HEK293 (cell line): Measurements from ENCODE around the gene VEPH1.

Source experiments
- CTCF ChIA-PET: fragments of 350-600 bp; formaldehyde crosslinking; extraction: SDS; loops from one replicate; lab custom pipeline; 2021; ENCODE audit warnings: antibody characterized with exemption; lab: Yijun Ruan, JAX
- POLR2A ChIA-PET: fragments of 300-600 bp; formaldehyde crosslinking; extraction: SDS; loops from one replicate; lab custom pipeline; 2020; ENCODE audit warnings: antibody characterized with exemption, inconsistent platforms; lab: Yijun Ruan, JAX
- H3K27ac ChIP-seq: fragments of 200-500 bp; sonication (Bioruptor generic); 2 replicates; pipeline ENCODE4 v1.5.1; 2014; ENCODE audit warnings: low read depth, low read length, control low read depth, inconsistent platforms; ENCODE audit errors: extremely low read depth
- H3K36me3 ChIP-seq, 2 experiments: fragments of 200-500 bp in 1 of 2; sonication (Bioruptor generic) in 1 of 2; 1 replicate in 1 of 2; 2 replicates in 1 of 2; pipeline ENCODE4 v1.5.1; 2014 to 2017; ENCODE audit warnings: inconsistent platforms in 2 of 2, low read length in 2 of 2; ENCODE audit not compliant: control insufficient read depth in 2 of 2, insufficient read depth in 1 of 2
- H3K4me1 ChIP-seq: fragments of 200-500 bp; sonication (Bioruptor generic); 2 replicates; pipeline ENCODE4 v1.5.1; 2014; ENCODE audit warnings: mild to moderate bottlenecking, low read length, inconsistent platforms; ENCODE audit not compliant: control insufficient read depth, insufficient read depth
- H3K4me3 ChIP-seq: 2 replicates; pipeline ENCODE4 v1.5.1; 2011; ENCODE audit warnings: low read depth, mild to moderate bottlenecking, control low read depth, low read length, moderate library complexity
- H3K9me3 ChIP-seq: fragments of 200-500 bp; sonication (Bioruptor generic); 2 replicates; pipeline ENCODE4 v1.5.1; 2014; ENCODE audit warnings: low read depth, low read length, inconsistent platforms; ENCODE audit not compliant: control insufficient read depth, insufficient read depth
- GLI2 ChIP-seq: fragments of 450-650 bp; formaldehyde crosslinking; IDR thresholded peaks from 2 replicates; pipeline ENCODE4; 2017; ENCODE audit warnings: missing biosample characterization, missing genetic modification characterization, low read depth, borderline replicate concordance
- HOXD13 ChIP-seq: sonication (generic); formaldehyde crosslinking; IDR thresholded peaks from 2 replicates; pipeline ENCODE4 v1.8.0; 2022; ENCODE audit warnings: missing genetic modification reagents, borderline replicate concordance
- IKZF3 ChIP-seq: fragments of 450-650 bp; IDR thresholded peaks from 2 replicates; pipeline ENCODE4 v1.5.0; 2018; ENCODE audit warnings: missing biosample characterization, mild to moderate bottlenecking, missing genetic modification characterization, moderate library complexity
- KLF8 ChIP-seq: fragments of 450-650 bp; formaldehyde crosslinking; IDR thresholded peaks from 2 replicates; pipeline ENCODE4 v1.5.1; 2016; ENCODE audit warnings: missing biosample characterization, missing genetic modification characterization
- MZF1 ChIP-seq: fragments of 450-650 bp; formaldehyde crosslinking; IDR thresholded peaks from 2 replicates; pipeline ENCODE4 v1.5.1; 2017; ENCODE audit warnings: missing biosample characterization, missing genetic modification characterization, borderline replicate concordance
- RBAK ChIP-seq: fragments of 450-650 bp; formaldehyde crosslinking; IDR thresholded peaks from 2 replicates; pipeline ENCODE4 v1.5.1; 2016; ENCODE audit warnings: missing biosample characterization, missing genetic modification characterization
- SP2 ChIP-seq: fragments of 450-650 bp; formaldehyde crosslinking; IDR thresholded peaks from 2 replicates; pipeline ENCODE4 v1.5.1; 2016; ENCODE audit warnings: missing biosample characterization, missing genetic modification characterization
- TCF7L2 ChIP-seq: IDR thresholded peaks from 2 replicates; pipeline ENCODE4 v1.6.1; 2011; ENCODE audit warnings: low read depth, mild to moderate bottlenecking, inconsistent platforms, low read length, moderate library complexity, borderline replicate concordance
- ZBTB26 ChIP-seq: fragments of 450-650 bp; formaldehyde crosslinking; optimal IDR thresholded peaks from 2 replicates; pipeline ENCODE3; 2016; ENCODE audit warnings: missing biosample characterization, mild to moderate bottlenecking, missing genetic modification characterization
- ZBTB48 ChIP-seq: fragments of 450-650 bp; formaldehyde crosslinking; IDR thresholded peaks from 2 replicates; pipeline ENCODE4 v1.5.1; 2016; ENCODE audit warnings: missing biosample characterization, missing genetic modification characterization
- ZEB2 ChIP-seq: fragments of 450-650 bp; formaldehyde crosslinking; IDR thresholded peaks from 2 replicates; pipeline ENCODE4 v1.5.1; 2016; ENCODE audit warnings: missing biosample characterization, missing genetic modification characterization
- ZNF138 ChIP-seq: fragments of 450-650 bp; formaldehyde crosslinking; IDR thresholded peaks from 2 replicates; pipeline ENCODE4 v1.5.1; 2016; ENCODE audit warnings: missing biosample characterization, missing genetic modification characterization, borderline replicate concordance
- ZNF155 ChIP-seq: fragments of 450-650 bp; formaldehyde crosslinking; IDR thresholded peaks from 2 replicates; pipeline ENCODE4 v1.5.1; 2016; ENCODE audit warnings: missing biosample characterization, missing genetic modification characterization
- ZNF16 ChIP-seq: fragments of 450-650 bp; formaldehyde crosslinking; IDR thresholded peaks from 2 replicates; pipeline ENCODE4 v1.5.1; 2016; ENCODE audit warnings: low read depth, missing biosample characterization, missing genetic modification characterization
- ZNF214 ChIP-seq: fragments of 450-650 bp; formaldehyde crosslinking; IDR thresholded peaks from 2 replicates; pipeline ENCODE4 v1.5.1; 2017; ENCODE audit warnings: missing biosample characterization, mild to moderate bottlenecking, missing genetic modification characterization, borderline replicate concordance
- ZNF221 ChIP-seq: fragments of 450-650 bp; formaldehyde crosslinking; IDR thresholded peaks from 2 replicates; pipeline ENCODE4 v1.5.1; 2017; ENCODE audit warnings: missing biosample characterization, missing genetic modification characterization, borderline replicate concordance
- ZNF274 ChIP-seq, 2 experiments: fragments of 200-500 bp in 1 of 2; fragments of 450-650 bp in 1 of 2; sonication (Bioruptor generic) in 1 of 2; formaldehyde crosslinking in 1 of 2; IDR thresholded peaks; 2 replicates each; pipeline versions ENCODE4 v1.5.1 to v1.6.1; 2014 to 2016; ENCODE audit warnings: borderline replicate concordance in 1 of 2, inconsistent platforms in 1 of 2, low read length in 1 of 2, missing biosample characterization in 1 of 2, missing genetic modification characterization in 1 of 2
- ZNF311 ChIP-seq: fragments of 450-650 bp; formaldehyde crosslinking; IDR thresholded peaks from 2 replicates; pipeline ENCODE4 v1.5.1; 2017; ENCODE audit warnings: missing biosample characterization, missing genetic modification characterization, borderline replicate concordance
- ZNF416 ChIP-seq: fragments of 450-650 bp; formaldehyde crosslinking; IDR thresholded peaks from 2 replicates; pipeline ENCODE4 v1.5.1; 2016; ENCODE audit warnings: missing biosample characterization, missing genetic modification characterization
- ZNF426 ChIP-seq: fragments of 450-650 bp; formaldehyde crosslinking; IDR thresholded peaks from 2 replicates; pipeline ENCODE4 v1.5.1; 2017; ENCODE audit warnings: missing biosample characterization, missing genetic modification characterization, mild to moderate bottlenecking, inconsistent platforms, moderate library complexity
- ZNF521 ChIP-seq: fragments of 450-650 bp; formaldehyde crosslinking; IDR thresholded peaks from 2 replicates; pipeline ENCODE4 v1.5.1; 2017; ENCODE audit warnings: missing biosample characterization, mild to moderate bottlenecking, missing genetic modification characterization
- ZNF529 ChIP-seq: fragments of 450-650 bp; formaldehyde crosslinking; IDR thresholded peaks from 2 replicates; pipeline ENCODE4 v1.5.1; 2017; ENCODE audit warnings: missing genetic modification characterization, missing biosample characterization; ENCODE audit not compliant: insufficient replicate concordance
- ZNF548 ChIP-seq: fragments of 450-650 bp; formaldehyde crosslinking; IDR thresholded peaks from 2 replicates; pipeline ENCODE4 v1.5.1; 2016; ENCODE audit warnings: missing biosample characterization, missing genetic modification characterization
- ZNF664 ChIP-seq: fragments of 450-650 bp; formaldehyde crosslinking; IDR thresholded peaks from 2 replicates; pipeline ENCODE4 v1.5.1; 2016; ENCODE audit warnings: missing biosample characterization, missing genetic modification characterization
- ZXDB ChIP-seq: fragments of 450-650 bp; formaldehyde crosslinking; IDR thresholded peaks from 2 replicates; pipeline ENCODE4 v1.5.1; 2016; ENCODE audit warnings: missing biosample characterization, missing genetic modification characterization
- TF ChIP-seq, protein P1 (sequence below): fragments of 450-650 bp; formaldehyde crosslinking; IDR thresholded peaks from 2 replicates; pipeline ENCODE4 v1.5.1; 2016; ENCODE audit warnings: missing biosample characterization, missing genetic modification characterization
- TF ChIP-seq, protein P2 (sequence below): fragments of 450-650 bp; formaldehyde crosslinking; IDR thresholded peaks from 2 replicates; pipeline ENCODE4 v1.5.1; 2016; ENCODE audit warnings: missing biosample characterization, missing genetic modification characterization
- TF ChIP-seq, protein P3 (sequence below): fragments of 450-650 bp; formaldehyde crosslinking; IDR thresholded peaks from 2 replicates; pipeline ENCODE4 v1.5.1; 2016; ENCODE audit warnings: missing biosample characterization, missing genetic modification characterization

VEPH1 gene

DNA sequence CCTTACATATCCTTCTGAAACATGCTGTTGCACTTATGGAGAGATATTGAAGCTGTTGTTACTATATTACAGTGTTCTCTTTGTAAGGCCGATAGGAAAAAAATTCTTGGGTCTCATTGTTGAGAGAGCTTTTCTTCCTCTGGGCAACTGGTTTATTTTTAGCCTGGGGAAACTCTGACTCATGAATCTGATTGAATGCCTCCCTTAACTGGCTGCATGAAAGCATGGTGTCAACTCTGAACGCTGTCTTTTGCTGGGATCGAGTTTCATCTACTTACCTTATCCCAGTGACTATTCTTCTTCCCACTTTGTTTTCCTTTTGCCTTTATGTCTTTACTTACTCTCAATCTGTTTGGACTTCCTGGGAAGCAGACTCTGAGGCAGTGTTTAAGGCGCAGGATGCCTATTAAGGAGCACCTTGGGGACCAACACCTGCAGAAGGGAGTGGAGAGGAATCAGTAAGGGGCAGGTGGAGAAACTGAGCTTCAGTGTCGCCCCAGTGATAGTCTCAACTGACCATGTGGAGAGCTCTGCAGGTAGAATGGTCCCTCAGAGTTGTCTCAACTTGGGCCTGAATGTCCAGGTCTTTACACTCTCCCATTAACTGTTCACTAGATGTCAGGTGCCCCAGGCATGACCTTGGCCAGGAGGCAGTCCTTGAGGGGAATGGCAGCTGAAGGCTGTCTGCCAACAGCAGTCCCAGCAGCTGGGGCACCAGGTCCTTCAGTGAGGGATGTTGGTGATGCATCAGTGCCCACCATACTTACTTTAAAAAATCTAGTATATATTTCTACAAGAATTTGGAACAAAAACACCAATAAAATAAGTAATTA lies 254.4 kb downstream of the VEPH1 start (continued):
- 0 out of 2 replicates have a peak, but pooled peaks have one; percentile 32 for TF ChIP-seq ZEB2
- no peak for TF ChIP-seq ZNF521 (tag by site-specific recombination)
- TF ChIP-seq ZBTB26 (tag by site-specific recombination) = no peak
- no peak for TF ChIP-seq ZBTB48
- TF ChIP-seq HOXD13 = no peak
- TF ChIP-seq RBAK (tag by site-specific recombination) = no peak
- TF ChIP-seq ZNF138 (tag by site-specific recombination) = no peak
- TF ChIP-seq GLI2 (tag by site-specific recombination) = no peak
- no peak for TF ChIP-seq KLF8 (tag by site-specific recombination)
- TF ChIP-seq SP2 = no peak
- no peak for TF ChIP-seq ZNF548 (tag by site-specific recombination)
- TF ChIP-seq MZF1 (tag by site-specific recombination) = no peak
- TF ChIP-seq IKZF3 (tag by site-specific recombination) = no peak
- TF ChIP-seq ZNF274 (IDR thresholded peaks at IDR 0.05; ENCODE audit: low read length) = no peak
- TF ChIP-seq ZNF274 (tag by site-specific recombination; IDR thresholded peaks at IDR 0.05; ENCODE audit: borderline replicate concordance) = no peak
- no peak for TF ChIP-seq ZNF155 (tag by site-specific recombination)
- TF ChIP-seq, all 188 proteins: peak for 16

- ChIA-PET CTCF (no interaction called here), POLR2A (no interaction called here)
- Histone ChIP-seq H3K9me3 (no peaks in the 10 kb centered on the region), H3K27ac (no peak overlapping the region), H3K36me3 (no peaks in the 10 kb centered on the region), H3K4me3 (no peak overlapping the region), H3K4me1 (peaks cover 3% of the 10 kb centered on the region; the same call in 1 of the 2 replicates)
- TF ChIP-seq ZNF529 (tag by site-specific recombination) (no peak), ZNF426 (tag by site-specific recombination) (no peak), ZNF416 (no peak), ZNF16 (tag by site-specific recombination) (no peak), ZNF214 (tag by site-specific recombination) (no peak), ZXDB (no peak), ZNF221 (tag by site-specific recombination) (no peak), TCF7L2 (no peak), ZNF664 (tag by site-specific recombination) (no peak), GLI2 (tag by site-specific recombination) (no peak), ZBTB48 (no peak), ZNF311 (tag by site-specific recombination) (no peak)
- TF ChIP-seq, protein P1, sequence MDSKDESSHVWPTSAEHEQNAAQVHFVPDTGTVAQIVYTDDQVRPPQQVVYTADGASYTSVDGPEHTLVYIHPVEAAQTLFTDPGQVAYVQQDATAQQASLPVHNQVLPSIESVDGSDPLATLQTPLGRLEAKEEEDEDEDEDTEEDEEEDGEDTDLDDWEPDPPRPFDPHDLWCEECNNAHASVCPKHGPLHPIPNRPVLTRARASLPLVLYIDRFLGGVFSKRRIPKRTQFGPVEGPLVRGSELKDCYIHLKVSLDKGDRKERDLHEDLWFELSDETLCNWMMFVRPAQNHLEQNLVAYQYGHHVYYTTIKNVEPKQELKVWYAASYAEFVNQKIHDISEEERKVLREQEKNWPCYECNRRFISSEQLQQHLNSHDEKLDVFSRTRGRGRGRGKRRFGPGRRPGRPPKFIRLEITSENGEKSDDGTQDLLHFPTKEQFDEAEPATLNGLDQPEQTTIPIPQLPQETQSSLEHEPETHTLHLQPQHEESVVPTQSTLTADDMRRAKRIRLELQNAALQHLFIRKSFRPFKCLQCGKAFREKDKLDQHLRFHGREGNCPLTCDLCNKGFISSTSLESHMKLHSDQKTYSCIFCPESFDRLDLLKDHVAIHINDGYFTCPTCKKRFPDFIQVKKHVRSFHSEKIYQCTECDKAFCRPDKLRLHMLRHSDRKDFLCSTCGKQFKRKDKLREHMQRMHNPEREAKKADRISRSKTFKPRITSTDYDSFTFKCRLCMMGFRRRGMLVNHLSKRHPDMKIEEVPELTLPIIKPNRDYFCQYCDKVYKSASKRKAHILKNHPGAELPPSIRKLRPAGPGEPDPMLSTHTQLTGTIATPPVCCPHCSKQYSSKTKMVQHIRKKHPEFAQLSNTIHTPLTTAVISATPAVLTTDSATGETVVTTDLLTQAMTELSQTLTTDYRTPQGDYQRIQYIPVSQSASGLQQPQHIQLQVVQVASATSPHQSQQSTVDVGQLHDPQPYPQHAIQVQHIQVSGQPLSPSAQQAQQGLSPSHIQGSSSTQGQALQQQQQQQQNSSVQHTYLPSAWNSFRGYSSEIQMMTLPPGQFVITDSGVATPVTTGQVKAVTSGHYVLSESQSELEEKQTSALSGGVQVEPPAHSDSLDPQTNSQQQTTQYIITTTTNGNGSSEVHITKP = no peak
- TF ChIP-seq, protein P2, sequence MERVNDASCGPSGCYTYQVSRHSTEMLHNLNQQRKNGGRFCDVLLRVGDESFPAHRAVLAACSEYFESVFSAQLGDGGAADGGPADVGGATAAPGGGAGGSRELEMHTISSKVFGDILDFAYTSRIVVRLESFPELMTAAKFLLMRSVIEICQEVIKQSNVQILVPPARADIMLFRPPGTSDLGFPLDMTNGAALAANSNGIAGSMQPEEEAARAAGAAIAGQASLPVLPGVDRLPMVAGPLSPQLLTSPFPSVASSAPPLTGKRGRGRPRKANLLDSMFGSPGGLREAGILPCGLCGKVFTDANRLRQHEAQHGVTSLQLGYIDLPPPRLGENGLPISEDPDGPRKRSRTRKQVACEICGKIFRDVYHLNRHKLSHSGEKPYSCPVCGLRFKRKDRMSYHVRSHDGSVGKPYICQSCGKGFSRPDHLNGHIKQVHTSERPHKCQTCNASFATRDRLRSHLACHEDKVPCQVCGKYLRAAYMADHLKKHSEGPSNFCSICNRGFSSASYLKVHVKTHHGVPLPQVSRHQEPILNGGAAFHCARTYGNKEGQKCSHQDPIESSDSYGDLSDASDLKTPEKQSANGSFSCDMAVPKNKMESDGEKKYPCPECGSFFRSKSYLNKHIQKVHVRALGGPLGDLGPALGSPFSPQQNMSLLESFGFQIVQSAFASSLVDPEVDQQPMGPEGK = no peak
- TF ChIP-seq, protein P3, sequence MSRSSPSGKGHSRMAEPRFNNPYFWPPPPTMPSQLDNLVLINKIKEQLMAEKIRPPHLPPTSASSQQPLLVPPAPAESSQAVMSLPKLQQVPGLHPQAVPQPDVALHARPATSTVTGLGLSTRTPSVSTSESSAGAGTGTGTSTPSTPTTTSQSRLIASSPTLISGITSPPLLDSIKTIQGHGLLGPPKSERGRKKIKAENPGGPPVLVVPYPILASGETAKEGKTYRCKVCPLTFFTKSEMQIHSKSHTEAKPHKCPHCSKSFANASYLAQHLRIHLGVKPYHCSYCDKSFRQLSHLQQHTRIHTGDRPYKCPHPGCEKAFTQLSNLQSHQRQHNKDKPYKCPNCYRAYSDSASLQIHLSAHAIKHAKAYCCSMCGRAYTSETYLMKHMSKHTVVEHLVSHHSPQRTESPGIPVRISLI (tag by site-specific recombination) = no peak
Measured at GRCh38 chr3:157247391-157247790, 255.8 kb downstream of the VEPH1 start.
